ENCODE results near the gene TMEM187.

DNA sequence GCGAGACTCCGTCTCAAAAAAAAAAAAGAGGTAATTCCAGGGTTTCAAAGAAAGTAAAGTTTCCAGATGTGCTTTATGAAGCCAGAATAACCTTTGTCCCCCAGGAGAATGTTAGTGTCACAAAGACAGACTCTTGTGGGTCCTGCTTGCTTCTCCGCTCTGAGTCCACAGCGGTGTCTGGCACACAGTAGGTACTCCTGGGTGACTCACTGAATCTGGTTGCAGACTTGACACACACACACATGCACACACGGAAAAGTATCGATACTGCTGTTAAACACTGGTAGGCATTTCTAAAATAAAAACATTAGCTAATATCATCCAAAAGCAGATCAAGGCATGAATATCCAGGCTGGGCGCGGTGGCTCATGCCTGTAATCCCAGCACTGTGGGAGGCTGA is 22.9 kb downstream of the TMEM187 start:
- no peak for TF ChIP-seq POLR2A (IDR thresholded peaks at IDR 0.05)
- TF ChIP-seq, protein P1, sequence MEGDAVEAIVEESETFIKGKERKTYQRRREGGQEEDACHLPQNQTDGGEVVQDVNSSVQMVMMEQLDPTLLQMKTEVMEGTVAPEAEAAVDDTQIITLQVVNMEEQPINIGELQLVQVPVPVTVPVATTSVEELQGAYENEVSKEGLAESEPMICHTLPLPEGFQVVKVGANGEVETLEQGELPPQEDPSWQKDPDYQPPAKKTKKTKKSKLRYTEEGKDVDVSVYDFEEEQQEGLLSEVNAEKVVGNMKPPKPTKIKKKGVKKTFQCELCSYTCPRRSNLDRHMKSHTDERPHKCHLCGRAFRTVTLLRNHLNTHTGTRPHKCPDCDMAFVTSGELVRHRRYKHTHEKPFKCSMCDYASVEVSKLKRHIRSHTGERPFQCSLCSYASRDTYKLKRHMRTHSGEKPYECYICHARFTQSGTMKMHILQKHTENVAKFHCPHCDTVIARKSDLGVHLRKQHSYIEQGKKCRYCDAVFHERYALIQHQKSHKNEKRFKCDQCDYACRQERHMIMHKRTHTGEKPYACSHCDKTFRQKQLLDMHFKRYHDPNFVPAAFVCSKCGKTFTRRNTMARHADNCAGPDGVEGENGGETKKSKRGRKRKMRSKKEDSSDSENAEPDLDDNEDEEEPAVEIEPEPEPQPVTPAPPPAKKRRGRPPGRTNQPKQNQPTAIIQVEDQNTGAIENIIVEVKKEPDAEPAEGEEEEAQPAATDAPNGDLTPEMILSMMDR (IDR thresholded peaks at IDR 0.05) = no peak

All from esophagus squamous epithelium (tissue), 4 donors.